NK-92 (cell line): ENCODE results near the gene C1QTNF8.

Experiments used
- DNase-seq: peaks from one replicate; lab custom pipeline; 2025; ENCODE audit not compliant: unreplicated experiment; lab: John Stamatoyannopoulos, UW

The C1QTNF8 gene

DNA sequence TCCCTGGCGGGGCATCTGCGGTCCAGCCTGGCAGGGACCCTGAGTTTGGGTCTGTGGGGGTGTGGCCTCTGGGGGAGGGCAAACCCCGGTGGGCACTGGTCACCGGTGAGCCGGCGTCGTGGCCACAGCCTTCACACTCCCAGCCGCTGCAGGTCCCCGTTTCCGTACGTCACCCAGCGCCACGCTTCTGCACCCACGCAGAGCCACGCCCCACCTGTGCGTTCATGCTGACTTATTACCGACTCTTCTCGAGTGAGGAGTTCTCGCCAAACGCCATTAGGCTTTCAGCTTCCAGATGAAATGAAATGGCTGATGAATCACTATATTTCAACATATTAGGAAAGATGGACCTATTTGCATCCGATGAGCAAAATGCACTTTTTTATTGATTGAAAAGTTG is 32.3 kb downstream of the C1QTNF8 start:
- DNase-seq = no peak

DNA sequence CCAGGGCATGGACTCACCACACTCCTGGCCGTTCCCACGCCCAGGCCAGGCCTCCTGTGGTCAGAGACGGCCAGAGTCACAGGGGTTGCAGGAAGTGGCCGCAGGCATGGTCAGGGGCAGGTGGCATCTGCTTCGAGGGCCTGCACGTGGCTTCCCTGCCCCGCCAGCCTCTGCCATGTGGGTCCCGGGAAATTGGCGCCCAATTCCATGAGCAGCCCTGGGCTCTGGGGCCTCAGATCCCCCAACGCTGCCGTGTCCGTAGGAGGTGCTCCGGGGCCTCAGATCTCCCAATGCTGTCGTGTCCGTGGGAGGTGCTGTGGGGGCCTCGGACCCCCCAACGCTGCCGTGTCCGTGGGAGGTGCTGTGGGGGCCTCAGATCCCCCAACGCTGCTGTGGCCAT is 33.1 kb downstream of the C1QTNF8 start:
- DNase-seq = no peak

DNA sequence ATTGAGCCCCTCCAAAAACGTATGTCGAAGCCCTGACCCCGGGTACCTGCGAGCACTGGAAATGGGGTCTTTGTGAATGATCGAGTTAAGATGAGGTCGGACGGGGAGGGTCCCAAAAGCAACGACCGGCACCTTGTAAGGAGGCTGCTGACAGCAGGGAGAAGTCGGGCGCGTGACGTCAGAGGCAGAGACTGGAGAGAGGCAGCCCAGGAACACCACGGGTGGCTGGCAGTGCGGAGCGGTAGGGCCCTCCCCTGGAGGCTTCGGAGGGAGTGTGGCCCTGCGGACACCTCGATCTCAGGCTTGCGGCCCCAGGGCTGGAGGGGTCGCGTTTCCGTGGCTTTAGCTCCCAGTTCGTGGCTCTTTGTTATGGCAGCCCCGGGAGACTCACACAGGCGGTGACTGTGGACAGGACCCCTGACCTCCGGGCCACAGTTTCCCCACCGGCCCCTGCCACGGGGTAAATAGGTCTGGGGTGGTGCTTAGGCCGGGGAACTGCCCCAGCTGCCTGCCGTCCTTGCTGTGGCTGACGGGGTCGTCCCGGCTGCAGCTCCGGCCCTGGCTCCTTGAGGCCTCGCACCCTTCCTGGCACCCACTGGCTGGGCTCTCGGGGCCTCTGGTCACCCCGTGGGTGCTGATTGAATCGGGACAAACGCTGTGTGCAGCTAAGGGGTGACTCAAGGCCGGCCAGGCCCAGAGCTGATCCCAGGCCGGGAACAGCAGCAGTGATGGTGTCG is 34.1 kb downstream of the C1QTNF8 start:
- DNase-seq = no peak

DNA sequence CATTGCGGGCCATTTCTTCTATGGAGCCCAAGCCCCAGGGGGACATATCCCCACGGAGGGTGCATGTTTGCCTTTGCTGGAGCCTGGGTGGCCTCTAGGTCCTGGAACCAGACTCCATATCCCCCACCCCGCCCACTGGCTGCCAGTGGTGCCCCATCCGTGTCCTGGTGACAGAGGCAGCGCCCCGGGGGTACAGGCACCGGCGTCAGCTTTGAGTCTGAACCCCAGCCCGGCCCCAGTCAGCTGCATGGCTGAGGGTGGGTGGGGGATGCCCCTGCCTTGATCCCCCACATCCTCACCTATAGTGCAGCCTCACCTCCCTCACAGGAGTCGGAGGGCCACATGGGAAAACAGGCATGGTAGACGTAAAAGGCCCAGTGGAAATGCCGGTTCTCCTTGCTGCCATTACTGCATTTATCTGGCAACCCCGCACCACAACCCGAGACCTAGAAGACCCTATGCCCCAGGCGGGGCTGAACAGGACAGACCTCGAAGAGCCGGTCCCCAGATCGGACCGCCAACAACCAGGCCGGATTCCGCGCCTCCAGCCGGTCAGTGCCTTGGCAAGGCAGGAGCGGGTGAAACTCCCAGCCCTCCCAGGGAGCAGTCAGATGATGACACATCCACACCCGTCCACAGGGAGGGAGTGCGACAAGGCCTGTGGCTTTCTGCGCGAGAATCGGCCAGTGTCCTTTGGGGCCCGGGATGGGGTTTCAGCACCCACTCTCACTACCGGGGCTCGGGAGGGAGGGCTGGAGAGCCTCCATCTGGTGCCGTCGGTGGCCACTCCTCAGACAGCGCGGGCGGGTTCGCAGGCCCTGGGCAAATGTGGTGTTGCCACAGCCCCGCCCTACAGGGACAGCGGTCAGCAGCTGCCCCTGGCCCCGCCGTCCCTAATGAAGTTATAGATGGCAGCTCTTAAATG is 35.4 kb downstream of the C1QTNF8 start:
- DNase-seq = no peak

DNA sequence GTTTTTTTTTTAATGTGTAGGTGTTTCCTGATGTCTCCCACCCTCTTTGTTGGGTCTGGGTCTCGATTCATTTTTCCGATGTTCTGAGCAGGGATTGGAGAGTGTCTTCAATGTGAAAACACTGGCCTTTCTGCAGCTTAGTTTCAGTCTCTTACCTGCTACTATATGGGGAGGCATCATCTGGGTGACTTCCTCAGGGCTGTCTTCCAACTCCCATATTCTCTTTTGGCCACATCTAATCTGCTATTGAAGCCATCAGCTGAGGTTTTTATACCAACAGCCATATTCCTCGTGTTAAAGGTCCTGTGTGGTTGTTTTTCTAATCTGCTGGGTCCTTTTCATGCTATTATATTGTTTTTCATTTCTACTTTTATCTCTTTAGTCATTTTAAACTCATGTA is 36.7 kb downstream of the C1QTNF8 start:
- no peak for DNase-seq

DNA sequence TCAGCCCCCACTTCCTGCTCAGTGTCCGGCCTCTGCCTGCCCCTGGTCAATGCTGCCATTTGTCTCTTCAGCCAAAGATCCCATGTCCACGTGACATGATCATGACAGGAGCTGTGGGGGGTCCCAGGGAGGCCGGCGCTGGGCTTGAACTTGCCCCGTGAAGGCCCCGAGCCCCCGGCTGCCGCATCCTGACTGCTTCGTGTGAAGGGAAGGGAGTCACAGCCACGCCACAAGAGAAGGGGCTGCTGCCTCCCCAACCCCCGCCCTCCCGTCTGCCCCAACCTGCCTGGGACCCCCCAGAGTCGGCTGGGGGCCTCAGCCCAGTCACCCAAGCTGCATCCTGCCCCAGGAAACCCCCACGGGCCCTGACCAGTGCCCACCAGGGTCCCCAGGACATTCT is 37.8 kb downstream of the C1QTNF8 start:
- DNase-seq = no peak

DNA sequence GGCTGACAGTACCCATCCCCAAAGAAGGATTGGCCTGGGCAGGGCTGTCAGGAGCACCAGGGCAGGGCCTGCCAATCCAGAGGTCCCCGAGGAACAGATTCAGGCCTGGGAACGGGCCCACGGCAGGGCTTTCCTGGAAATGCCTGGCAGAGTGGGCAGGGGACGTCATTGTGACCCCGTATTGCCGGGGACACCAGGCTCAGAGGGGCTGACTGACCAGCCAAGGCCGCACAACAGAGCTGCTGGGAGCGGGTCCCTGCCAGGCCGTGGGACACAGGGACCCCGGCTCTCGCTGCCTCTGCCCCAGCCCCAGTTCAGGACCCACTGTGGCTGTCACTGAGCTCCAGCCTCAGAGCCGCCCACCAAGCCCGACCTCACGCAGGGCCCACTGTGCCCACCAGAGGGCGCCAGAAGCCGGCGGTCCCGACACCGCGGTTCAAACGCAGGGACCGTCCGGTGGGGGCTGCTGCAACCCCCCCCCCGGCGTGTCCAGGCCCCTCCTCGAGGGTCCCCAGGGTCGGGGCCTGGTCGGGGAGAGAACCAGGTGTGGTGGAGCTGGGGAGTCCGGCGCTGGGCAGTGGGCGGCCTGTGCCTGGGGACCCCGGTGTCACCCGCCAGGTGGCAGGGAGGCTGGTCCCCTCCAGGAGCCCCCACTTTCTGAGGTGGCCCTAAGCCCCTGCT is 38.7 kb downstream of the C1QTNF8 start:
- DNase-seq = no peak

DNA sequence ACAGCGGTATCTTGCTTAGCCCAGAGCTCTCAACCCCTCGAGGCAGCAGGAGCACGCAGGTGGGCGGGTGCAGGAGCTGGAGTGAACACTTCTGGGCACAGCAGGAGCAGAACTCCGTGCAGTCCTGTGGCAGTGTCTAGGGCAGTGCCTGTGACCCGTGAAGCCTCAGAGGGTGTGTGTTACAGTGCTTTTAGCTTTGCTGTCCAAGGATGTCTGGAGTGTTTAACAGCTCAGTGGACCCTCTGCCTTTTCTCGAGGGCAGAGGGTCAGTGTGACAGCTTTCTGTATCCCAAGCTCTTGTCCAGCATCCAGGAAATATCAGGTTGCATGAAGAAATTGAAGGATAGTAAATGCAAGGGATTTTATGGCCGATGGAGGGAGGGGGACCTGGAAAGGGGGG is 39.8 kb downstream of the C1QTNF8 start:
- no peak for DNase-seq

DNA sequence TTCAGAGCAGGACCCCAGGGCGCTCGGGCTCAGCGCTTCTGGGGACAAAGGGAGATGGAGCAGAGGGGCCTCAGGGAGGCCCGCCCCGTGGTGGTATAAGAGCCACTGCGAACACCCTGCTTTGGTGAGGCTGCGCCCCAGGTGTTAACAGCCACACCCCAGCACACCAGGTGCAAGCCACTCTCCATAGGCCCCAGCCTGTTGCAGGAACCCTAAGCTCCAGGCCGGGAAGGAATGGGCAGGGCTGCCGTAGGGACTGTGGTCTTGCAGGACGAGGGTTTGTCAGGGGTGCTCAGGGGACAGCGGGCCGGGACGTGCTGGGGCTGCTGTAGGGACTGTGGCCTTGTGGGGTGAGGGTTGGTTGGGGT is 40.5 kb downstream of the C1QTNF8 start:
- DNase-seq = no peak

DNA sequence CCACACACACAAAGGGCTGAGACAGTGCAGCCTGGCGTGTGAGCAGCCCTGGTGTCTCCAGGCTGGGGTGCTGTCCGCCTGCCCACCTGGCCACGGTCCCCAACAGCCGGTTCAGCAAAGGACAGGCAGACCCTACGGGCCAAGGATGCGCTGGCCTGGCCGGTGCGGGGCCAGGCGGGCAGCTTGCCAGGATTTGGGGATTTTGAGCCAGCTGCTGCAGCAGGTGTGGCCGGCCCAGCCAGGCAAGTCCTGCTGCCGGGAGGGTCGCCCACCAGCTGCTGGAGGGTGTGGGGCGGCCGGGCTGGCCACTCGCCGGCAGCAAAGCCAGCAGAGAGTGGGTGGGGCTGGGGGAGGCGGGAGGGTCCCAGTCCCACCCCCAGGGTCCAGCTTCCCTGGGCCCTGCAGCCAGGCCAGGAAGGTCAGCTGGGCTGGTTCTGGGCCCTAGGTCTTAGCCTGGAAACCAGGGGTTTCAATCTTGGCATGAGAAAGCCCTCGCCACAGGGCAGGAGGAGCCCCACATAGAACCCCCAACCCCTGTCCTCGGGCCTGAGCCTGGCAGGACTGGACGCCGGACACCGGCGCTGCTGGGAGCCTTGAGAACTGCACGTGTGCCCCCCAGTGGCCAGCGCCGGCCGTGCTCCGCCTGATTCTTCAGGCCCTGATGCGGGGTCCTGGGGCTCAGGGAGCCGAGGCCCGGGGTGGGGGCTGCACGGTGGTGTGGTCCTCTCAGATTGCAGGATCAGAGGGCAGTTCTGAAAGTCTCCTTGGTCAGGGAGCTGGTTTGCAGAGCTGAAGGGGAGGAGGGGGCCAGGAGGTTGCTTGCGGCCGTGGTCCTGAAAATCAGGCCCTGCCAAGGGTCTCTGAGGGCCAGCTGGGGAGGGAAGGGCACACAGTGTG is 41.1 kb downstream of the C1QTNF8 start:
- DNase-seq = no peak

DNA sequence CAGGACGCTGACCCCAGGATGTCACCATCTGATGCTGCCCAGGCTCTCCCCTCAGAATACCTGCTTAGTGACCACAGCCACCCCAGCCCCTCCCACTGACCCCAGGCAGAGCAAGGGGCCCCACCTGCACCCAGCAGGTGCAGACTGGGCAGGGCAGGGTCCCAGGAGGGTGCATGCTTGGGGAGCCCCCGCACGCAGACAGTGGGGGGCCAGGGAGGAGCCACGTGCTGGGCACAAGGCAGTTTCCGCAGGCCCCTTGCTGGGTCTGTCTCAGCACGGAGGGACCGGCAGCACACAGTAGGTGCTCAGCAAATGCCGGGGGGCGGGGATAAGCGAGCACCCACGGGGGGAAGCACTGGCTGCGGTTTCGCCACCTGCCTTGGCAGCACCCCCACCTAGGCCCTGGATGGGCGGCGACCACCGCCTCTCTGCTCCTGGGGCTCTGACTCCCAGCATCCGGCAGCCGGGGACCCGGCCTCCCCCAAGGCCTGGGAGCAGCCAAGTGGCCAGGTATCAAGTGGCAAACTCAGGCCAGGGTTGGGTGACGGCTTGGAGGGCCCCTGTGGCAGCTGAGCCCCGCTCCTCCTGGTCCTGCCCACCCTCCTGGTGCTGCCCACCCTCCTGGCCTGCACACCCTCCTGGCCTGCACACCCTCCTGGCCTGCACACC is 42.2 kb downstream of the C1QTNF8 start:
- no peak for DNase-seq

DNA sequence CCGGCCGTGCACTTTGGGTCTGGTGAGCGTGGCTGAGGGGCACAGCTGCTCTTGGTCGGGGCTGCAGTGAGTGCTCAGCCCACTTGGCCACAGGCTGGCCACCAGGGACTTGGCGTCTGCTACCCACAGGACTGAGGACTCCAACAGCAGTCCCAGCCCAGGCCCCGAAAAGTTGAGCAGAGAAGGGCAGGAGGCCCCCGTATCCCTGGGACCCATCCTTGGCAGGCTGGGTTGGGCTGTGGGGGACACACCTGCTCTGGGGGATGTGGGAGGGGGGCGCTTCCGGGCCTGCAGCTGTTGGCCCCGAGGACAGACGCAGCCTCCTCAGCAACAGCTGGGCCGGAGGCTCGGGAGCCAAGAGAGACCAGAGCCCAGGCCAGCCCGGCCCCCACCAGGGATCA is 42.9 kb downstream of the C1QTNF8 start:
- DNase-seq = no peak

DNA sequence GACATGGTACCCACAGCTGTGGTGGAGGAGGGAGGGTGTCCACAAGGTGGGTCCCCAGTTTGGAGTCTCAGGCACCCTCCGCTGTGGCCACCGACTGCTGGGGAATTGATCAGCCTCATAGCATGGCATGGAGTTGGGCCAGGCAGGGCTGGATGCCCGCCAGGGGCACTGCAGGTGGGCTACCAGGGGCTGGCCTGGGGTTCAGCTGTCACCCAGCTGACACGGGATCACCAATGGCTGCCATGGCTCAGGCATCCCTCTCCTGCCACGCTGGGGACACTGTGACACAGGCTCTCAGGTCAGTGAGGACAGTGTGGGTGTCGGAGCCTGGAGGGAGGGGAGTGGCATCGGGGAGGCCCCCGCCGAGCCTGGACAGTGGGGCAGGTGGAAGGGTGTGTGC is 43.3 kb downstream of the C1QTNF8 start:
- no peak for DNase-seq

DNA sequence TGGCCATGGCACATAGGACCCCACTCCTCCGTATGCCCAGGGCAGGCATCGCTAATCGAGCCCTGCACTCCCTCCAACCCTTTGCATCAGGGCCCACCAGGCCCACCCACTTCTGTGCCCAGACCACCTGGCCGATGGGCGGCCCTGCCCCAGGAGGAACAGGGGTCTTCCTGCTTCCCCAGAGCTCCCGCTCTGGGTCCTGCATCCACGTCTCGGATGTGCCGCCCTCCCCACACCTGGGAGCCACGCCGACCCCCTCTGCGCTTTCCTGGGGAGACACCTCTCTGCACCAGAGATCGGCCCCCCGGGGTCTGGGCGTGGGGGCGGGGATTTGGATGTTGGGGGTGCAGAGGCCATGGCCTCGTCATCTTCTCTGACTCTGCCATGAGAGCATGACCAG is 44.6 kb downstream of the C1QTNF8 start:
- DNase-seq = no peak

DNA sequence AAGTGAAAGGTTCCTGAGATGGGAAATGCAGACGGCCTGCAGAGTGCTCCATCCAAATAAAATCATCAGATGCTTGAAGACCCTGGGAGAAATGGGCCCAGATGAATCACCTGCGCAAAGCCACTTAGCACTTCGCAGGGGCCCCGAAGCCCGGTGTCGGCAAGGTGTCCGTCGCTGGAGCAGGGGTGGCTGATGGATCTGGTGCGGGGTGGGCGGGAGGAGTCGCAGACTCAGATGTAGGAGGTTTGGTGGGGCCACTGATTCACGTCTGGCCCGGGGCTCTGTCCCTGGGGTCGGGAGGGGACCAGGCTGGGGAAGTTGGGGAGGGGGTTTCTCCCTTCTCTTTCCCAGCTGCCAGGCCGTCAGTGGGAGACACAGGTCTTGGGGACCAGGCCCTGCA is 45.1 kb downstream of the C1QTNF8 start:
- DNase-seq = no peak

DNA sequence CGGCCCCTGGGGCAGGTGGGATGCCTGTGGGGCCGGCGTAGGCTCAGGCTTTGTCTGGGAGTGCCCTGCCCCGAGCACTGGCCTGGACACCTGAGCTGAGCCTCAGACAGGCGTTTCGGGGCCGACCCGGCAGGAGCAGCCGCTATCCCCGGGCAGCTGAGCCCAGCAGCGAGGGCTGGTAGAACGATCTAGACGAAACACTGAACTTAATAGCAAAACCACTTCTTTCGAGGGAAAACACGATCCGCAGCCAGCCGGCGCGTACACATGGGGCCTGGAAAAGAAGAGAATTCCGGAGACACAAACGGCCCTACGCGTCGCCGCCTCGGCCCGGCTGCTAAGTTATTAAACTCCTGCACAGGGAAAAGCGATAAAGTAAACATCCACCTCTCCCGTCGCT is 45.5 kb downstream of the C1QTNF8 start:
- no peak for DNase-seq

DNA sequence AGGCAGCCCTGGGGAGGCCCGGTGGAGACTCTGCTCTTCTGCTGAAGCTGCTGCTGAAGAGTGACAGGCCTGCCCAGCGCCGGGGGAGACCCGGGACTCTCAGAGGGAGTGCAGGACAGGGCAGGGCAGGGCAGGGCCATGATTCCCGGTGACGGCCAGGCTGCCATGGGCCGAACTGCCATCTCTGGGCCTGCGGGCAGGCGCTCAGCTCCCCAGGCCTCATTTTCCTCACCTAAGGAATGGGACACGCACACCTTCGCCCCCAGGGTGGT is 46.1 kb downstream of the C1QTNF8 start:
- no peak for DNase-seq

DNA sequence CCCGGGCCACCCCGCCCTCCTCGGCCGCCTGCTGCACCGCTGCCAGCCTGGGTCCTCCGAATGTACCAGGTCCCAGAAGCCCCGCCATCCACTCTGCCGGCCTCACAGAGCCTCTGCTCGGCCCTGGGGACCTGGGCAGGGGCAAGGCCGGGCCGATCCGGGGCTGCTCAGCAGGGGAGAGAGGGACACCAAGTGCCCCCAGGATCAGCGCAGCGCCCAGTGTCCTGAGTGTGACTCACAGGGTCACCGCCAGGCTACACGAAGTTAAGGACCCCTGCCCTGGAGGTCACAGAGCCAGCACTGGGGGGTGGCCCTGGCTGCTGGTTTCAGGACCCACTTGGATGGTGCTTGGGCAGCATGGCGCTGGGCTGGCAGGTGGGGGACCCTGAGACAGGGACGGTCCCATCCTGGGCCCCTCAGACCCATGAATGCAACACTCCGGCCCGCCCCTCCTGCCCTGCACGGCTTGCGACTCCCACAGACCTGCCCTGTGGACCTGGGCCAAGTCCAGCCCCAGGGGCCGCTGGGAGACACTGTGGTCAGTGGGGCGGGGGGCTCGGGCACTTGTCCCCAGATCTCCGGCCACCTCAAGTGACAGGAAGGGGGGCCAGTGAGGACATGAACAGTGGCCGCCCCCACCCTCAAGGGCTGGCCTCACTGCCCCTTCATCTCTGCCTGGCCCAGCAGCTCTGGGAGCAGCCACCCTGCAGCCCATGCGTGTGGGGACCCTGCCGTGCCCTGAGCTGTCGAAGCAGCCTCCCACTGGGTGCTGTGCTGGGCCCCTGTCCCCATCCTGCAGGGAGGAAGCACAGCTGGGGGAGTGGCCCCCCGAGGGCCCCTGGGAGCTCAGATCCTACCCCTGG is 46.7 kb downstream of the C1QTNF8 start:
- no peak for DNase-seq

DNA sequence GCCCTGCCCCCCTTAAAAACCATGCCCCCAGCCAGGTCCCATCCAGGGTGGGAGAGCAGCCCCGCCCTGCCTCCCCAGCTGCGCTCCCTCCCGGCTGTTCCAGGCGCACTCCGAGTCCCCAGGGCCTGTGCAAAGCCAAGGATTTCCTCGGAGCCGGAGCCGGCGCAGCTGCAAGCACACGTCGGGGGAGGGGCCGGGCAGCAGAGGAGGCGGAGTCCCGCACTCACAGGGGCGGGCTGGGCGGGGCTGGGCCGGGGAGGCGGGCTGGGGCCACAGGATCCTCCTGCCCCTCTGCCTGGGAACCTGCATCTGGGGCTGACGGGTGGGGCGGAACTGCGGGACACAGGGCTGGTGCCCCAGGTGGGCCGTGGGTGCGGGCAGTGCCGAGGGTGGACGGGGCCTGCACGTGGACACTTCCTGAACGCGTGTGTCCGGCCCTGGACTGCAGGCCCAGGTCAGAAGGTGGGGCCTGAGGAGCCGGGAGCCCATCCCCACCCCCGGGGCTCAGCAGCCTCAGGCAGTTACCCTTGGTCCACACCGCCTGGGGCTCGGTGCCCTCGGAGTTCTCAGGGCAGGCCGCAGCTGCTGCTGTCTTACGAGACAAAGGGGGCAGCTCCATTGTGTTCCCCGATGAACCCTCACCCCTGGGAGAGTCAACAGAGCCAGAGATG is 47.5 kb downstream of the C1QTNF8 start:
- DNase-seq = no peak
